ENCODE measurements around the gene RFC4.

RFC4 gene

DNA sequence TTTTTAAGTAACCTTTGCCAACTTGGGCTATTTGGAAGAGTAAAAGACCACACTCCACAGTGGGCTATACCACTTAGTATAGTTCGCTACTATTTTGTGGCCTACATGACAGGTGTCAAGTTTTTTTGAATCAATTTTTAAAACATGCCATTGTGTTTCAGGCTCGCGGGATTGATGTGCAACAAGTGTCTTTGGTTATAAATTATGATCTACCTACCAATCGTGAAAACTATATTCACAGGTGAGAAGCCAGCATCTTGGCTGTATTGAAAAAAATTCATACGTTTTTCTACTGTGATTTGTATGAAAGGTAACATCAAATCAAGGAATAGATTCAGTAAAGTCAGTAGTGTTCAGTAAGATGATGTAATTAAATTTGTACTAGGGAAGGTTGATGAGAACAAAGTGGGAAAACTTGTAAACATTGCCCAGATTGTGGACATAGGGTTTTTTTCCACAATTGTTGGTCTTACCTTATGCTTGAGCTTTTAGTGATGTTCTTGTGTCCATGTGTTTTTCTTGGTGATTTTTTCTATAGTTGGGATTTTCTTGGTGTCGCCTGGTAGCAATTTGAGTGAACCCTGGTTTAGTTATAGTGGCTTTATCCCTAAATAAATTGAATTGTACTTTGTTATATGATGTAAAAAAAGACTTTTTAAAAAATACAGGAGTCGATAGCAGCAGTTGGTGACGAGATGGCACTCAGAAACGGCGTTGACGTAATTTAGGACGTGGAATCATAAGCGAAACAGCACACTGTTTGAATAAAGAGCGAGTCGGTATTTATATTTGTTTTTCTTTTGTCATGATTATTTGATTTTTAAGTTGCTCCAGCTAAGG, 18.4 kb downstream of the RFC4 start:
- DNase-seq (ENCODE audit: low read depth in 3 of 3), result no peak

DNA sequence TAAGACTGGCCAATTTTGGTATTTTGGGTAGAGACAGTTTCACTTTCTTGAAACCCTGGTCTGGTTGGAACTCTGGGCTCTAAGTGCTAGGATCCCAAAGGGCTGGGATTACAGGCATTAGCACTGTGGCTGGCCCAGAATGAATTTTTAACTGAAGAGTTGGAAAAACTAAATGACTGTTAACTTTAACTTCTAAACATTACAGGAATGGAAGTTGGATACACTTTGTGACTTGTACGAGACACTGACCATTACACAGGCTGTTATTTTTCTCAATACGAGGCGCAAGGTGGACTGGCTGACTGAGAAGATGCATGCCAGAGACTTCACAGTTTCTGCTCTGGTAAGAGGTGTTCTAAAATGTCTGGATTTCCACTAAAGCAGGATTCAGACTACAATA, 19.4 kb downstream of the RFC4 start:
- no peak for DNase-seq (ENCODE audit: low read depth in 3 of 3)

DNA sequence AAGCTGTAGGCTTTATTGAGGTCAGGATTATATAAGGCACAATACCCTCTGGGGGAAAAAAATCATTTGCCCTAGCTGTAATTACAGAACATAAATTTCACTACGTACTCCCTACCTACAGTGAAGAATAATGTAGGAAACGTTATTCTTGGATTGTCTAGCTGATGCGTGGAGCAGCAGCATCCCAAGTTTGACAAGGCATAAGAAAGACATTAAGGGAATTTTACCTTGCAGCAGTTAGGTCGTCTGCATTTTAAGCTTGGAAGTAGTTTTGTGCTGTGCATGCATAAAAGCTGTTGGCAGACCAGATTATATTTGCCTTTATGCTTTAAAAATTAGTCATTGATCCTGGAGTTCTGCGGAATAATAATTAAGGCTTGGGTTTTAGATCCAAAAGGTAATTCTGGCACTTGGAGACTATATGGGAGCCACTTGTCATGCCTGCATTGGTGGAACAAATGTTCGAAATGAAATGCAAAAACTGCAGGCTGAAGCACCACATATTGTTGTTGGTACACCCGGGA, 20.7 kb downstream of the RFC4 start:
- no peak for DNase-seq (ENCODE audit: low read depth in 3 of 3)

DNA sequence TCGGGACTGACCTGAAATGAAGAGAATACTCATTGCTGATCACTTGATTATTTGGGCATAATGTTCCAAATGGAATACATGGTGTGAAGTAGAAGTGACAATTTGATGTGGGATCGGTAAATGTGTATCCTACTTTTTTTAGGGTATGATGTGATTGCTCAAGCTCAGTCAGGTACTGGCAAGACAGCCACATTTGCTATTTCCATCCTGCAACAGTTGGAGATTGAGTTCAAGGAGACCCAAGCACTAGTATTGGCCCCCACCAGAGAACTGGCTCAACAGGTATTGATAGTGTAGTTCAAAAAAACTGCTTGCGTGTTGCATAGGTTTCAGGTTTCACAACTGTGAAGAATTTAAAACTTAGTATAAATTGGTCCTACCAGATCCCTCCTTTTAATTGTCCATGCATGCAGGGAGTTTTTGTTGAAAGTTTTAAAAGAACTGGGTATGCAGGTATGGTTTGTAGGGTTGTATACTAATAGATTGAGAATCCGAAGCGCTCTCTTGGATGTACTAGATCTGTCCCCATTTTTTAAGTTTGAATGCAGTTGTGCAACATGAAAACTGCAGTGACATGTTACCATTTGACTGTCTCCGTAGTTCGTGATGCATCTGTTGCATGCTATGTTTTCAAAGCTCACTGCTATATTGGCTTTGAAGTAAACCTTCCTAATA, 21.3 kb downstream of the RFC4 start:
- DNase-seq (ENCODE audit: low read depth in 3 of 3), result no peak

DNA sequence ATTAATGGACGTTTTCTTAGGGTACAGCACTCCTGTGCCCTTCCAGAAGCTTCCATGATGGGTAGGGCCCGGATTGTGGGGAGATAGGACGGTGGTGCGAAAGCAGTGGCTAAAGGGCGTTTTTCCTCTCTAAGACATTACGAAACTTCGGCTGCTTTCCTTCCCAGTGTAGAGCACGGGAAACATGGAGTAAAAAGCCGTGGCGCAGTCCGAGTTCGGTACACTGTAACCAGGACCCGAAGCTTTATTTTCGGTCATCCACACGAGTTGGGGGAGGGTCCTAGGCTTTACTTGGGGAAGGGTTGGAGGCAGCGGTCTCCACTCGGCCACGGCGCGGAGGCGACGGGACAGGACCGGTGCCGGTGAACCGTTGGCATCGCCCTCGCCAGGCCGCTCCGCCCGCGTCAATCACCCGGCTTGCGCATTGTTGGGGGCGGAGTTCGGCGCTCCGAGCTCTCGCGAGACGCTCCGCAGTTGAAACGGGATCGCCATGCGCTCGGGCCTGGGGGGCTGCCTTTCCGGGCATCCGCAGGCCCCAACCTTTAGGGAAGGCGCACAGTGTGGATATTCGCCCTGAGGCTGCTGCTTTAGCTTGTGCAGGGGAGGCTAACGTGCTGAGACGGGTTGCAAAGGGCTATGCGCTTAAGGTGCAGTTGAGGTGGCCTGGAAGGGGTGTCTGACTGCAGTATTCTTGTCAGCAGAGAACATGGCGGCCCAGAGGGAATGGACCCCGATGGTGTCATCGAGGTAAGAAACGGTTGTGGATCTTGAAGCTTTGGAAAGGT, 22.4 kb downstream of the RFC4 start:
- peak in 2 of 3 experiments; percentile 53 to 70 for DNase-seq (ENCODE audit: low read depth in 3 of 3)

DNA sequence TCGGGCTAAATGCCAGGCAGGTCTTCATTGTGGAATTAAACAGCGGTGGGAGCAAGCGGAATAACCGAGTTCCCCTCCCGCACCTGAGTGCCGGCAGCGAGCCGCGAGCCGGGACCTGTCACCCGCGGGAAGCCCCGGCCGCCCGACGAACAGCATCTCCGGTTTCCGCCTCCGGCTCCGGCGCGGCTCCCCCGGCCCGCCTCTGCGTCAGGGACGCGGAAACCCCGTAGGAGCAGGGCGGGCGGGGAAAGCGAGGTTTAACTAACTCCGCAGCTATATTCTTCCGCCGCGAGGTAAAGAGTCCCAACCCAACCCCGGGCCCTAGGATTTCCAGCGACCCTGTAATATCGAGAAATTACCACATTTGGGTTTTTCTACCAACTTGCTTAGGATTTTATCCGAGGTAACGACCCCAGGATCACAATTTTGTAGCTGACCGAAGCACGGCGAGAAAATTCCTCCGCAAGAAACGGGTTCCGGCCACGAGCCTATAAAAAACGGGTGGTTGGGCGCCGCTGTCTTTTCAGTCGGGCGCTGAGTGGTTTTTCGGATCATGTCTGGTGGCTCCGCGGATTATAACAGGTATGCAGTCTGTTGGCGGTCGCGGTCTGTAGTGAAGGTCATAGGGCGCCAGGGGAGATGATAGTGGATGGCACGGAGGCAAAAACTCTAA, 23.1 kb downstream of the RFC4 start, which contains the start of gene EIF4A2:
Gene EIF4A2 (plus strand): TSS at position 520 of the 673 bp plus-strand sequence. CDS start 34 bp downstream, at position 554.
- peak; percentile 83 to 89 (median 85) for DNase-seq (ENCODE audit: low read depth in 3 of 3)

DNA sequence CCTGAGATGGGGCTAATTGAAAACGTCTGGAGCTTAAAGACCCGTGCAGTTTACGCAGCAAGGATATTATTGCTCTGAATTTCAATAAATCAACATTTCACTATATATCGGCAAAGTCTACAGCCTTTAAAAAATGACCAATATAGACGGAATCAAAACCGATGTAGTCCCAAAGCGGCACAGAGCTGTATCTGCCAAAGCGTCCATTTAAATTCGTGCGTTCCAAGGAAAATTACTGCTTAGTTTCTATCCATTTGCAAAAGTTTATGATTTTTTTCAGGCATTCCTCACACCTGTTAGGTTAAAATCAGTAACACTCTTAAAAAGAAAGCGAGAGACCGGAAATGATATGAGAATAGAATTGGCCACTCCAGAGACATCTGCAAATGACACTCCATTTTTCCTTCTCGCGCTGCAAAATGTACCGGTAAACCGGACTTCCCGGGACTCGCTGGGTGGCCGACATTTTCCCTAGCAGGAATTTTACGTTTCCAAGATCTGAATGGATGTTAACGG, 23.7 kb downstream of the RFC4 start:
- DNase-seq (ENCODE audit: low read depth in 3 of 3), result no peak

DNA sequence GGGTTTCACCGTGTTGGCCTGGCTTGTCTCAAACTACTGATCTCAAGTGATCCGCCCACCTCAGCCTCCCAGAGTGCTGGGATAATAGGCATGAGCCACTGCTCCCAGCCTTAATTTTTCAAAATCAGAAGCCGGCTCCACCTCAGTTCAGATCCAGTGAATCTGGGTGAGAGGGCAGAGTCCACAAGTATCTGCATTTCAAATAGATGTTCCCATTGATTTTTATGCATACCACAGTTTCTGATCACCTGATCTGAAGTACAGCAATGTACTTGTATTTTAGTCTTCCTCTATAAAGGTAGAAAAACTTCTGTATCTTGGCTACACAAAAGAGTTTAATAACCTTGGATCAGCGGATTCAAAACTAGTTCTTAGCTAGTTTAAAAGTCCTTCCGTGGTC, 27.1 kb downstream of the RFC4 start:
- no peak for DNase-seq (ENCODE audit: low read depth in 3 of 3)

DNA sequence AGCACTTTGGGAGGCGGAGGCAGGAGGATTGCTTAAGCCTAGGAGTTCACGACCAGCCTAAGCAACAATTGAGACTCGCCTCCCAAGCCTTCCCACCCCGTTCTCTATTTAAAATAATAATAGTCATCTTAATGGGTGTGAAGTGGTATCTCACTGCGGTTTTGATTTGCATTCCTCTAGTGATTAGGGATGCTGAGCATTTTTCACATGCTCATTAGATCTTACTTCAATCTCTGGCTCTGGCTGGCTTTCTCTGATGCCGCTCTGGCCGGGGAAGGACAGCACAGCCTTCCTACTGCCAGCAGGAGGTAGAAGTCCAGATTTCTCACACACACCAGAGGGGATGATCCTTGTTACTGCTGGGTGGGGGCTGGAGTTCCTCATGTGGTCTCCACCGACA, 30.3 kb downstream of the RFC4 start:
- no peak for DNase-seq (ENCODE audit: low read depth in 3 of 3)

DNA sequence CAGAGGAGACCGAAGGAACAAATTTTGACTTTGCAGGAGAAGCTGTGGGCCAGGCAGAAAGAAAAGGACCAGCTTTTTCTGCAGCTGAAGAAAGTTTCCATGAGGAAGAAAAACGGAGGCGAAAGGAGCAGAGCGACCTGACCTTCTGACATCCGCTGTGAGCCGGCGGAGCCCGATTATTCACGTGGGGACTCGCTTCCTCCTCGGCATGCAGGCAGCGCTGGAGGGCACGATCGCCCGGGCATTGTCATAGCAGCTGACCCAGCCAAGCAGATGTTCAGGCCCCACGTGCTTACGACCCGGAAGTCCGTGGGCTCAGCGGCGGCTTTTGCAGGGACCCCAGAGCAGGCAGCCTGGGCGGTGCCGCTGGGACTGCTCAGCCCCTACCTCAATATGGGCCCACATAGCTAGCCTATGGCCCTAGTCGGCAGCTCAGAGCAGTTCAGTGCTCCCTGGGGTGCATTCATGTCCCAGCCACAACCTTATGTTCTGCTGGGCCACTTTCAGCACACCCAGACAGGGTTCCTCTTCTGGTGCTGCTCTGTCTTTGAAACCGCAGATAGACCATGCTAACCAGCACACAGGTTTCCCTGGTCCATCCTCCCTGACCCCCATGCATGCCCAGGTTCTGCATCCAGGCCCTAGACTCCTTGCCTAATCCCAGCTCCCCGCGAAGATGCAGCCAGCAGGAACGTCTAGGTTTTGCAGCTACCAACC, 33.4 kb downstream of the RFC4 start:
- peak in 1 of 3 experiments; percentile 69 for DNase-seq (ENCODE audit: low read depth in 3 of 3)

DNA sequence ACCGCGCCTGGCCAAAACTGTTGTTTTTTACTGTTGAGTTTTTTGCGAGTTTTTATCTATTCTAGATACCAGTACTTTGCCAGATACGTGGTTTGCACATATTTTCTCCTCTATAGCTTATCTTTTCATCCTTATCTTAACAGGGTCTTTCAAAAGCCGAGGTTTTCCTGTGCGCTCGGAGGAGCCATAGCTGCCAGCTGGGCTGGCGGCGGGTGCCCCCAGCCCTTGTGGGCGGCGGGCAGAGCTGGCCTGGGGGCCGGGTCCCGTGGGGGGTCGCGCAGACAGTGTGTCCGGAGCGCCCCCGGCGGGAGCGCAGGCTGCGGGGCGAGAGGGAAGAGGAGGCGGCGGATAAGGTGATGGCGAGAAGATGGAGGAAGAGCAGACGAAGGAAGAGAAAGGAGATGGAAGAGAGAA, 34.0 kb downstream of the RFC4 start:
- DNase-seq (ENCODE audit: low read depth in 3 of 3), result no peak

DNA sequence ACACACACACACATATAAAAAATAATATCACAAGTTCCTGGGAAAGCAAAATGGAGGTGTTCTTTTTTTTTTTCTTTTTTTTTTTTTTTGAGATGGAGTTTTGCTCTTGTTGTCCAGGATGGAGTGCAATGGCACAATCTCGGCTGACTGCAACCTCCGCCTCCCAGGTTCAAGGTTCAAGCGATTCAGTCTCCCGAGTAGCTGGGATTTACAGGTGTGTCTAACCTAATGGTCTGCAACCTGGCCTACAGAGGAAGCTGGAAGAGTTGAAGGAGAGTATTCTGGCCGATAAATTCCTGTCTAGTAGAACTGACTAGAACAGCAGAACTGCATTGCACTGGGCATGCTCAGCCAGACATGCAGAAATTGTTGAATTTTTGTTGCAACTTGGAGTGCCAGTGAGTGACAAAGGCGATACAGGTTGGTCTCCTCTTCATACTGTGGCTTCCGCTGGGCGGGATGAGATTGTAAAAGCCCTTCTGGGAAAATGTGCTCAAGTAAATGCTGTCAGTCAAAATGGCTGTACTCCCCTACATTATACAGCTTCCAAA, 45.3 kb downstream of the RFC4 start:
- no peak for DNase-seq (ENCODE audit: low read depth in 3 of 3)

DNA sequence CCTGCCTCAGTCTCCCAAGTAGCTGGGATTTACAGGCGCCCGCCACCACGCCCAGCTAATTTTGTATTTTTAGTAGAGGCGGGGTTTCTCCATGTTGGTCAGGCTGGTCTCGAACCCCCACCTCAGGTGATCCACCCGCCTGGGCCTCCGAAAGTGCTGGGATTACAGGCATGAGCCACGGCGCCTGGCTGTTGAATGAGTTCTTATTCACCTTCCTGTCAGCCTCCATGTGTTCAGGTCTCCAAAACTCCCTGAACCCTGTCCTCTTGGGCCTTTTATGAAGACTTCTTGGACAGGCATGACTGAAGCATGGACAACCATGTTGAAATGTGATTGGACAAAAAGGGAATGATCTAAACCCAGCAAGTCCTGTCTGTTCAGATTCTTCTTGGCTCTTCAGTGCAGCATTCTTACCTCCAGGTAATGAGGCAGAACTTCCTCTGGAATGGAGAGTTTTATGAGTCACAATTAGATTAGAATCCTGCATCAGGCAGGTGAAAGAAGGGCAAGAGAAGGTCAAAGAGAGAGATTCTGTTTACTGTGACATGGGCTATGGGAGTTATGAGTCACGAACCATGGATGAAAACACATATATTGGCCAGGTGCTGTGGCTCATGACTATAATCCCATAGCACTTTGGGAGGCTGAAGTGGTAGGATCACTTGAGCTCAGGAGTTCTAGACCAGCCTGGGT, 46.0 kb downstream of the RFC4 start:
- no peak for DNase-seq (ENCODE audit: low read depth in 3 of 3)

DNA sequence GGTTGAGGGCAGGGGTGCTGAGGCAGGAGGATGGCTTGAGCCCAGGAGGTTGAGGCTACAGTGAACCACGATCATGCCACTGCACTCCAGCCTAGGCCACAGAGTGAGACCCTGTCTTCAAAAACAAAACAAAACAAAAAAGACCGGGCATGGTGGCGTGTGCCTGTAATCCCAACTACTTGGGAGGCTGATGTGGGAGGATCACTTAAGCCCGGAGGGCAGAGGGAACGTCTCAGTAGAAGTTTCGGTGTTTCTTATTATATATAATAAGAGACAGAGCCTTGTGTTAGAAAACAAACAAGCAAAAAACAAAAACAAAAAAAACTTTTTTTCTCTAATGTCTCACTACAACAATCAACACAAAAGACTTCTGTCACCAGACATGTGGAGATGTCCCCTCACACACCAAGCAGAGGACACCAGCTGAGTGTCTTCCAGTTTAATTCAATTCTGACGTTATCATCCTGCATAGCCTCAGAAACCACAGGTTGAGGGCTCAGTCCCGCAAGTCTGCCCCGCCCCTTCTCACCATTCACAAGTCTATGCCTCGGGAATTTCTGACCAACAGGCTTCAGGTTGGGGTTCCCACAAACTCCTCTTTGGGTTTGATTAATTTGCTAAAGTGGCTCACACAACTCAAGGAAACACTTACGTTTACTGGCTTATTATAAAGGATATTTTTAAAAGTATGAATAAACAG, 46.9 kb downstream of the RFC4 start:
- no peak for DNase-seq (ENCODE audit: low read depth in 3 of 3)

DNA sequence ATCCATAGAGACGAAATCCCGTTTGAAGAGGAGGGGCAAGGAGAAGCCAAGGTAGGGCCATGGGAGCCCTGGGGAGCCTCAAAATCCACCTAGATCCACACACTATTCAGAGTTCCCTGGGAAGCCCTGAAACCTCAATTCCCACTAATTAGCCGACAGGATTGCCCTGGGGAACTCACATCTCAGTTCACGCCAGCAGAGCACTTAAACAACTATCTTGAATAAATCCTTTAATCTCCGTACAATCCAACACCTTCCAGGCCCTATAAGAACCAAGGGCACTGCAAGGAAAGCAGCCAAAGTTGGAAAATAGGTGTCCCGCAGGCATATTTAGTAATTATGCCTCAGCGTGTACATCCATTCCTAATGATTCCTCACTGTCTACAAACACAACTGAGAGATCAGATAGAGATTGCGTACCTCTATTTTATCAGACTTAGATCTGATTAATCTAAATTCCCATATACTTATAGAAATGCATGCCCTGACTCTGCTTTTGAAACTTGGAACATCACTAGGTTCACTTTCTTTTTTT, 48.5 kb downstream of the RFC4 start:
- DNase-seq (ENCODE audit: low read depth in 3 of 3), result no peak

DNA sequence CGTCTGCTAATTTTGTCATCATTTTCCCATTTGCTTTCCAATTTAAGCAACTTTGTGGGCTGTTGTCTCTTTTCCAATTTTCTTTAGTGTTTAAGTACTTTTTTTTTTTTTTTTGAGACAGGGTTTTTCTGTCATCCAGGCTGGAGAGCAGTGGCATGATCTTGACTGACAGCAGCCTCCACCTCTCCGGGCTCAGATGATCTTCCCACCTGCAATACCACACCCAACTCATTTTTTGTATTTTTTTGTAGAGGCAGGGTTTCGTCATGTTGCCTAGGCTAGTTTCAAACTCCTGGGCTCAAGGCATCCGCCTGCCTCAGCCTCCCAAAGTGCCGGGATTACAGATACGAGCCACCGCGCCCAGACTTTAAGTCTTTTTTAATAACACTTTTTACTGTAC, 49.1 kb downstream of the RFC4 start:
- no peak for DNase-seq (ENCODE audit: low read depth in 3 of 3)

DNA sequence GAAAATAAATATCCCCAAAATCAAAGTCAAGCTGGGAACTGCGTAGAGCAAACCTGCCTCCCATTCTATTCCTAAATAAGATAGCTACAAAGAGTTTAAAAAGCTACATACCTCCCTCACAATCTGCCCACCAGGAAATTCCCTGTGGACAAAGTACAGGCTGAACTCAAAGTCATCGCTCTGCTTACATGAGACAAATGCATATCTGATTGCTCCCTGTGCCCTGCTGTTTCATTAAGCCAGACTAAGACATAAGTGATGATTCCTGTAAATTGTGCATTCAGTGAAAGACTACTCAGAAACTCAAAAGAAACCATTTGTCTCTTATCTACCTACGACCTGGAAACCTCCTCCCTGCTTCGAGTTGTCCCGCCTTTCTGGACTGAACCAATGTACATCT, 51.4 kb downstream of the RFC4 start:
- DNase-seq (ENCODE audit: low read depth in 3 of 3), result no peak

DNA sequence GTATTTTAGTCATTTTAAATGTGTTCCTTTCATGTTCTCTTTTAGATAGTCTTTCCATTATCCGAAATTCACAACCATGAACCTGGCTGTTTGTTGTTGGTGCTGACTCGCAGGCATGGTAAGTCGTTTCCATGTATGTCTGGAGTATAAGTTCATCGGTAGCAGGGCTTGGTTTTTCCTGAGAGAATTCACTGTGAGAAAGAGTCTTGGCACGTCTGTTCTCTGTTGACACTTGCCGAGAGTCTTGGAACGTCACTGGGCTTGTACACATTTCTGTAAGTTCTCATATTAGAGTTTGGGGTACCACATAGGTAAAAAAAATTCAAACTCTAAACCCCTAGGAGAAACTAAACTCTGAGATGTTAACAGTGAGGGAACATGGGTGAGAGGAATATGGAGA, 52.3 kb downstream of the RFC4 start:
- no peak for DNase-seq (ENCODE audit: low read depth in 3 of 3)

DNA sequence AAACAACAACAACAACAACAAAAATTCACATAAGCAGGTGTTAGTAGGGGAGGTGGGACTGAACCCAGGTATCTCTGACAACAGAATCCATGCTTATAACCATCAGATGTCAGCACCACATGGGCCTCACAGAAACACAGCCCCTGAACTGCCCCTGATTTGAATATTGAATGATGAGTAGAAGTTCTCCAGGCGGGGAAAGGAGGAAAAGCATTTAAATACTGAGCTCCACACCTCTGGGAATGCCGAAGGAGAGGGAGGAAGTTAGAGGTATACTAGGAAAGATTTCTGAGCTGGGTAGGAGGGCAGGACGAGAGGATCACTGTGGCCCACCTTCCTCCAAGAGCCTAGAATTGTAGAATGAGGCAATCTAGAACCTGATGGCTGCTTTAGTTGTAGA, 54.8 kb downstream of the RFC4 start:
- no peak for DNase-seq (ENCODE audit: low read depth in 3 of 3)
